HG02973 (cell line): Measurements from ENCODE around the gene KIAA1217.

Experiments
- ATAC-seq: cut with Tn5 transposase; IDR thresholded peaks from one replicate; pipeline ENCODE4 v1.9.1; 2021; ENCODE audit warnings: moderate library complexity; ENCODE audit not compliant: unreplicated experiment

Gene KIAA1217

GRCh38 chr10:24358022-24358421 is 149.1 kb downstream of the KIAA1217 start:
- ATAC-seq, result no peak

DNA sequence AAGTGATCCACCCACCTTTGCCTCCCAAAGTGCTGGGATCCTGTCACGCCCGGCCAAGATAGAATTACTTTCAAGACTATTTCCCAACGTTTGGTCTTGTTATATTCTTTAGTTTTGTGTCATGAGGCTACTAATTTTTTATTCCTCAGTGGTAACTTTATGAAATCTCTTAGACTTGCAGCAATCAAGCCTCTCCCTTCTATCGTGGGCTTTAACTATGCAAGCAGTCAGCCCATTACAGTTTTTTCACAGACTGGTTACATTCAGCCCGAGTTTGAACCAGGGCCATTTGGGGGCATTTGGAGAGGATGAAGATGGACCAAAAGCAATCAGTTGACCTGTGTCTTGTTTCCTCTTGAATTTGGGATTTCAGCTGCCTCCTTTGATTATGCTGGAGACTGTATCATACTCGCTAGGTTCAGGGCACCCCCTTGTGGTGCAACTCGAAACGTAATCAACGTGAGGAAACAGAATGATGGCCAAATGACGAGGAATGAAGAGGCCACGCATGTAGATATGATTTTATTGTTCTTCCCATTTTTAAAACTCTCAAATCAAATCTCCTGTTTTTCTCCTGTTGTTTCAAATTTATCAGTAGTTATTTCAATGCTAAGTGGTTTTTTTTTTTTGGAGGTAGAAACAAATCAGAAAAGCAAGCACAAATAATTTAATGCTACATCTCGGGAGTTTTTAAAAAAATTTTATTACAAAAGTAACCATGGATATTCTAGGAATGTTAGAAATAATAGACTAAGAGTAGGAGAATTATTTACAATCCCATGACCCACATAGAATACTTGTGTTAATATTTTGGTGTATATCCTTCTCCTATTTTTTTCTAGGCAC is 151.6 kb downstream of the KIAA1217 start:
- ATAC-seq, result peak; percentile 76

- no peak for ATAC-seq
Measured at GRCh38 chr10:24363070-24363469, 154.1 kb downstream of the KIAA1217 start.

DNA sequence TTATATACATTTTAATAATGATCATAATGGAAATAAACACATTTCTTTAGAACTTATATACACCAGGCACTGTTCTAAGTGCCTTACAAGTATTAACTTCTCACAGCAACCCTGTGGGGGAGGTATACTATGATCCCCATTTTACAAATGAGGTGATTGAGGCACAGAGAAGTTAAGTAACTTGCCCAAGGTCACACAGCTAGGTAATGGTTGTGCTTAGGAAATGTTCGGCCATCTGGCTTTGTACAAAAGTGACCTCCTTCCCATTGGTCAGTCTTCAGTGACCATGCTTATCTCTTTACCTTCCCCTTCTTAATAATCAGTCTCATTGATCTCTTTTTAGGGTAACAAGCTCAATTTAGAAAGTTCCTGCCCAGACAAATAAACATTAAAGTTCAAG is 158.8 kb downstream of the KIAA1217 start:
- no peak for ATAC-seq

- no peak for ATAC-seq
Measured at GRCh38 chr10:24370877-24371276, 161.9 kb downstream of the KIAA1217 start.

DNA sequence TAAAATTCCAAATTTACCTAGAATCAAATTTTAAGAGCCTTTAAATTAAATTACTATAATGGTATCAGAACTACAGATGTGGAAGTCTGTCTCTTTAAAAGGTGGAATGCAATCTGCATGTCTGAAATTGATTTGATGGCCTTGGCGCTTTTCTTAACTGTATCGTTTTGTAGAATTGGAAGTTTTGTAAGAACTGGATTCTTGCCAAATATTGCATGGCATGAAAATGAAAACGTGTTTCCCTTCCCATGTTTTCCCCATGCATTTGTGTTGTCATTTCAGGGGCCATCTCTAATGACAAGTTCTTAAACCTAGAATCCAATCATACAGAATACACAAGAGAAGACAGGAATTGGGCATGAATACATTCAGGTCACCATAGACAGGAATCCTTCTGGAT is 162.5 kb downstream of the KIAA1217 start:
- no peak for ATAC-seq

DNA sequence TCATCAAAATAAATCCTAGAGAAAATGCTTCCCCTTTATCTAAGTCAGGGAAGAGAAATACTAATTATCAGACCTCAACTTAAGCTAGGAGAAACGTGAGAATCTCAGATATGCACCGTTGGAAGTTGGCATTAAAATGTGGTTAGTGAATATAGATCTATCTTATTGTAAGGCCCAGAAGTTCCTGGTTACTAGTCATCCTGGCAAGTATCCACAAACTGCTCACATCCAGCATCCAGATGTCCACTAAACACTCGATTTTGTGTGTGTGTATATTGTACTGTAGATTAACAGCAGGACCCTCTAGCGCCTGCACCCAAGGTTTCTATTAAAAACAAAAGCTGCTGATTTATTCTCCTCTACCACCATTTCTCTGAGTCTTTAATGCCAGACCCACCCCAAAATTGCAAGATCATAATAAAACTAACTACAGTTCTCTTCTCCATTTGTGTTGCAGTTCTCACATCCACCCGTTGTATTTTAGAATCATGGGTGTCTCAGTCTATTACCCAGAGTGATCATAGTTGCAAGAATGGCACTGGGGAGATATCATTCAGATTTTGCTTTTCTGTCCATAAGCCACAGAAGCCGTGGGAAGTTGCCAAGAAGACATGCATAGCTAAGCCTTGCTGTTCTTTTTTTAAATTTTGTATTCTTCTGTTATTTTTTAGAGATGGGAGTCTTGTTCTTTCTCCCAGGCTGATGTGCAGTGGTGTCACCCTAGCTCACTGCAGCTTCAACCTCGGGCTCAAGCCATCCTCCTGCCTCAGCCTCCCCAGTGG is 165.4 kb downstream of the KIAA1217 start:
- no peak for ATAC-seq

DNA sequence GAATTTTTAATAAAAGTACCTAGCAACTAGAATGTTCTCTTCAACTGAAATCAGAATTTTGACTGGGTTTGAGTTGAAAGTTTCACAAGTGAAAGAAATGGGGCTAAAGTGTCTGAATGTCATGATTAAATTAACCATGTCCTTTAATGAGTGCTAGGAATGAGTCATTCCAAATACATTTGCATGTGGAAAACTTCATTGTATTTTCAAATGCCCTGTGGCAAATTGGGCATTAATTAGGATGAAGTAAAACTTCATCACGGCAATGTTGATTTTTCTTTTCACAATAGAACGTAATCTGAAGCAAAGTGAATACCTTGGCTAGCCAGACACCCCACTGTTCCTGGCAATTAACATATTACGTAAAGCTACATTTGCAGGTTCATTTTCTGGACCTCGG is 166.6 kb downstream of the KIAA1217 start:
- no peak for ATAC-seq

- no peak for ATAC-seq
Measured at GRCh38 chr10:24376731-24377130, 167.8 kb downstream of the KIAA1217 start.

DNA sequence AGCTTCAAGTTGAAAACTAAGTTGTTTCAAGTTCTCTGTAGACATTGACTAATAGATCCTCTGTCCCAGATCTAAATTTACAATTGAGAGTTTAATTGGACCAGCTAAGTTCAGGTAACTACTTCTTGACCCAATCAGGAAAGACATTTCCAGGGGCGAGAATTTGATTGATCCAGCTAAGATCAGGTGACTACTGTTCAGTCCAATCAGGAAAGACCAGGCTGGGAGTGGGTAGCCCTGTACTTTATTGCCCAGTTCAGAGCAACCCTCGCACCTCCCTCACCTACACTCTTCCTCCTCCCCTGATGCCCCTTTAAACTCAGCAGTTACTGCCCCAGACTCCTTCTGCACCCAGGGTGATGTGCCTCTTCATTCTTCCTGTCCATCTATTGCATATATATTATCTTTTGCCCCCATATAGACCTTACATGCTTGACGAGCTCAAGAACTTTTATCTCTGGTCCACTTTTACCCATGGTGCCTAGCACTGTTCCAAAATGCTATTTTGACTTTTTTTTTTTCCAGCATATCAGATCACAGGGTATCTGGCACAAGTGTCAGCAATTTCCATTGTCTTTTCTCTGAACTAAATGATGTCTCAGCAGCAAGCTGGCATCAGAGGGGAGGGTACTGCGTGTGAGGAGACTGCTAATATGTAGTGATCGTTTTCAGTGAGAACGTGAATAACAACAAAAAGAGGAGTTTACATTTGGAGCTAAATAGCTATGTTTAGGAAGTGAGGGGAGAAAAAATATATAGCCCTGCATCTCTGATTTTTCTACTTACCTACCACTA is 169.4 kb downstream of the KIAA1217 start:
- no peak for ATAC-seq

DNA sequence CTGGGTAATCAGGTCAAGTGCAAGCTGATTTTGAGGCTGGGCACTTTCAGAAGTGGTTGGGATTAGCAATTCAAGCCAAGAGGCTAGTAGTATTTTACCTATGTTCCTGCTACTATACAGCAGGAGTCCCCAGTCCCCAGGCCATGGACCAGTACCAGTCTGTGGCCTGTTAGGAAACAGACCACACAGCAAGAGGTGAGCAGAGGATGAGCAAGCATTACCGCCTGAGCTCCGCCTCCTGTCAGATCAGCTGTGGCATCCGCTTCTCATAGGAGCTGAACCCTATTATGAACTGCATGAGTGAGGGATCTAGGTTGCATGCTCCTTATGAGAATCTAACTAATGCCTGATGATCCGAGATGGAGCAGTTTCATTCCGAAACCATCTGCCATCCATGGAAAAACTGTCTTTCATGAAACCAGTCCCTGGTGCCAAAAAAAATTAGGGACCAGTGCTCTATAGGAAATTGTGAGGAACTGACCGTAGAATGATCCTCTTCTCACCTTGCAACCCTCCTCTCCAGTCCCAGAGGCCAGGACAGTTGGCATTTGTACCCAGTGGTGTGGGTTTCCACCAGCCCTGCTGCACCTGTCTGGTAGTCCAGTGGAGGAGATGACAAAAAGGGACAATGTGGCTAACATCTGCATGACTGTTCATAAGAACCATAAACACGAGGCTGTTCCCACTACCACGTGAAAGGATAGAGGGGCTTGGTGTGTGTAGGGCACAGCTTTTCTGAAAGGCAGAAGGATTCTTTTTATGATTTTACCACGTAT is 172.5 kb downstream of the KIAA1217 start:
- ATAC-seq, result no peak

DNA sequence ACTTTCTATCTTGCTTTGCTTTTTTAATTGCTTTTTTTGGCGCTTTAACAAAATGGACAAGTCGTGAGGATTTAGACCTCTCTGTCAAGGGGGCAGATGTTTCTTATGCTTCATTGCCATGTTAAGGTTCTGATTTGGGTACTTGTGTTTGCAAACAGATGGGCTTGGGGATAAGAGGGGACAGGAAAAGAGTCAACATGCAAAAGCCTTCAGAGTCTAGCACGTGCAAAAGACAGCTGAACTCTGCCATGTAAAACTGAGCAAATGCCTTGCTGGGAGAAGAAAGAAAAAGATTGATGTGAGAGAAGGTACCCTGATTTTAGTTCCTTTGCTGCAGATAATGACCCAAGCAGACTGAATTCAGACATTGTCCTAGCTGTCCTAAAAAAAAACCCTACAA is 173.1 kb downstream of the KIAA1217 start:
- no peak for ATAC-seq

DNA sequence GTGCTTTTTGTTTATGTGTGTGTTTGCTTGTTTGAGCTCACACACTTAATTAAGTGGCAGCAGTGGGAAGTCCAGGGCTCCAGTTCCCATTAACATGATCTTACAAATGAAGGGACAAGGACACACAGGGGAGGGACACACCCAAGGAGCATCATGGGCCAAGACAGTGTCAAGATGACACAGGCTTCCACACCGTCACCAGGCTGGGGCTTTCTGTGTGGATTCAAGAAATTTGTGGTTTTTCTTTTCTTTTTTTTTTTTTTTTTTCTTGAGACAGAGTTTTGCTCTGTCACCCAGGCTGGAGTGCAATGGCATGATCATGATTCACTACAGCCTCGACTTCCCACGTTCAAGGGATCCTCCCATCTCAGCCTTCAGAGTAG is 173.6 kb downstream of the KIAA1217 start:
- ATAC-seq, result no peak

DNA sequence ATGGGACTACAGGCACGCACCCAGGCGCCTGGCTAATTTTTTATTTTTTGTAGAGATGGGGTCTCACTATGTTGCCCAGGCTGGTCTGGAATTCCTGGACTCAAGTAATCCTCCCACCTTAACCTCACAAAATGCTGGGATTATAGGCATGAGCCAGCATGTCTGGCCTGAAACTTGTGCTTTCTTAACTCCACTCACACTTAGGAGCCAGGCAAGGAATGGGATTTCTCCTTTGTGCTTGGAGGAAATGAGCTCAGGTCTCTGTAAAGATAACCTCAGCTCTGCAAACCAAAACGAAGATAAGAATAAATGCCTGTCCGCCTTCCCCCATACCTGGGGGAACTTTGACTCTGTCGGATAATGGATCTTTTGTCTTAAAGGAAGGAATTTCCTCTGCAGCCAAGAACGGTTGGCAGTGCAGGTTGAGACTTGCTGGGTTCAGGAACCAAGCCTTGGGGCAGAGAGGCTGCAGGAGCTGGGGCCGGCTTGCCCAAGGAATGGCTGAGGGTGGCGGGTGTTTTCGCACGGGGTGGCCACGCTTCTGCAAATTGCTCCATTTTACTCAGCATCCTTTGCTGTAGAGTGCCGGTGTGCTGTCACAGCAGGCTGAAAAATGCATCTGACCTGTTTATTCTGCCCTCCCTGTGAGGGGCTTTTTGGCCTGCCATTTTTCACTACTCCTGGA is 174.2 kb downstream of the KIAA1217 start:
- peak; percentile 61 for ATAC-seq

- peak; percentile 84 for ATAC-seq
Measured at GRCh38 chr10:24383681-24384106, 174.8 kb downstream of the KIAA1217 start.

- no peak for ATAC-seq
Measured at GRCh38 chr10:24384954-24385353, 176.0 kb downstream of the KIAA1217 start.

- no peak for ATAC-seq
Measured at GRCh38 chr10:24385776-24386175, 176.8 kb downstream of the KIAA1217 start.

DNA sequence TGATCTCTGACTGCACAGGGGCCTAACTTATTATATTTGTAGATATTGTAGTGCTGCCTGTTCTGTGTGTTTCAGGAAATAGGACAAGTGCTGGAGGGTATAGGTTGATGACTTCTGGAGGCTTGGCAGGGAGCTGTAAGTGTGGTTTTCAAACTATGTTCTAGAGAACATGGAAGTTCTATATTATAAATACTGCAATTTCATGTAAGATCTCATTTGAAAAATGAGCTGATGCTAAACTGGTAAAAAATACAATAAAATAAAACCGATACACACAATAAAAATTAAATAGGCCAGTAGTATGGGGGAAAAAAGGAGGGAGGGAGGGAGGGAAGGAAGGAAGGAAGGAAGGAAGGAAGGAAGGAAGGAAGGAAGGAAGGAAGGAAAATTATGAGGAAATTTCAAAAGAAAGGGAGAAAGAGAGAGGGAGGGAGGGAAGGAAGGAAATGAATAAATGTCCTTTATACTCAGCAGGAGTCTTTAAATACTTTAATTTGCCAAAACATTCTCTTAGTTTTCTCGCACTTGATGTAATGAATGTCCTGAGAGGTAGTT is 181.3 kb downstream of the KIAA1217 start:
- no peak for ATAC-seq

GRCh38 chr10:24390746-24391145 is 181.8 kb downstream of the KIAA1217 start:
- no peak for ATAC-seq

DNA sequence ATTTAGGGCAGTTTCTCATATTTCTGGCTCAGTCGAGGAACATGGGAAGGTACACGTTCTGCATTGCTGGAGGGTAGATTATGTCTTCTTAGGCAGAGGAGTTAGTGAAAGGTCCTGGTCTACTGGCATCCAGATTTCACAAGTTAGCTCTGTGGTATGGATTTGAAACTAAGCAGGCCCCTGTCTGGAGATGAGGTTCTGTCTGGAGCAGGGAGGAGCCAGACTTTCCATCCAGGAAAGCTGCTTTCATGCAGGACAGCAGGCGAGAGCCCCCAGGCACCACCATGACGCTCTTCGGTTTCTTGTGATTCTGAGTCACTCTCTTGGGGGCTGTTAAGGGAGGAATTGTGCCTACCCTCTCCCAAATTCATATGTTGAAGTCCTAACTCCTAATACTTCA is 184.3 kb downstream of the KIAA1217 start:
- no peak for ATAC-seq
